ENCODE data around the gene SLC2A1. TPM values are rescaled to one million over a fixed set of nuclear protein-coding genes. Genes with fewer than 3 reads are reported as not detected.

The SLC2A1 gene
- total and polyA plus RNA-seq, 9 of the 15 experiments (the other 6 are each of a cell fraction or from before 2014, with no cell fraction given), result 12.6 to 153 (median 48.0) TPM

DNA sequence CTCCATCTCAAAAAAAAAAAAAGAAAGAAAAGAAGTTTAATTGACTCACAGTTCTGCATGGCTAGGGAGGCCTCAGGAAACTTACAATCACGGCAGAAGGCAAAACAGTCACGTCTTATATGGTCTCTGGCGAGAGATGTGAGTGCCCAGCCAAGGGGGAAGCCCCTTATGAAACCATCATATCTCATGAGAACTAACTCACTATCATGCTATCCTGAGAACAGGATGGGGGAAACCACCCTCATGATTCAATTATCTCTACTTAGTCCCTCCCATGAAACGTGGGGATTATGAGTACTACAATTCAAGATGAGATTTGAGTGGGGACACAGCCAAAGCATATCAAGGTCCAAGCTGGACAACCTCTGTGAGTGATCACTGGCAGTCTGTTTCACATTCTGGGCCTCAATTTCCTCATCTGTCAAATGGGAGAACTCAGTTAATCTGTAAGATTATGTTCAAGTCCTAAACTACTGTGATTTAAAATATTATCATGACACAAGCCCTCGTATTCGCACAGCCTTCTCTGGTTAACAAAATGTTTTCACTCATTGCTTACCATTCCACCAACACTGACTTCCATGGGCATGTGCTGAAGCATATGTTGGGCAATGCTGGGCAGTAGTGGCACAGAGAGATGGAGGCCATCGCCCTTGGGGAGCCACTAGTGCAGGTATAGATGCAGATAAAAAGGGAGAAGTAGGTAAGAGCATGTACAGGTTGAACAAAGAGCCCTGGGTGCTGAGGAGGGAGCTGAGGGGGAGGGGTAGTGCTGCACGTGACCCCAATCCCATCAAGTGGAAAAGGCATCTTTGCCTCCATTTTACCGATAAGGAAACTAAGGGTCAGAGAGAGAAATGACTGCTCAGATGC lies 46.2 kb upstream of the SLC2A1 start (continued):
- TF ChIP-seq, protein P1, sequence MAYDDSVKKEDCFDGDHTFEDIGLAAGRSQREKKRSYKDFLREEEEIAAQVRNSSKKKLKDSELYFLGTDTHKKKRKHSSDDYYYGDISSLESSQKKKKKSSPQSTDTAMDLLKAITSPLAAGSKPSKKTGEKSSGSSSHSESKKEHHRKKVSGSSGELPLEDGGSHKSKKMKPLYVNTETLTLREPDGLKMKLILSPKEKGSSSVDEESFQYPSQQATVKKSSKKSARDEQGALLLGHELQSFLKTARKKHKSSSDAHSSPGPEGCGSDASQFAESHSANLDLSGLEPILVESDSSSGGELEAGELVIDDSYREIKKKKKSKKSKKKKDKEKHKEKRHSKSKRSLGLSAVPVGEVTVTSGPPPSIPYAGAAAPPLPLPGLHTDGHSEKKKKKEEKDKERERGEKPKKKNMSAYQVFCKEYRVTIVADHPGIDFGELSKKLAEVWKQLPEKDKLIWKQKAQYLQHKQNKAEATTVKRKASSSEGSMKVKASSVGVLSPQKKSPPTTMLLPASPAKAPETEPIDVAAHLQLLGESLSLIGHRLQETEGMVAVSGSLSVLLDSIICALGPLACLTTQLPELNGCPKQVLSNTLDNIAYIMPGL (CRISPR knock-in tag; IDR thresholded peaks at IDR 0.05), result no peak
- TF ChIP-seq FOXJ2 (tag; IDR thresholded peaks at IDR 0.05) (no peak), ZNF507 (tag; conservative IDR thresholded peaks at IDR 0.05) (no peak), KDM1A (IDR thresholded peaks at IDR 0.05) (peak; percentile 42 to 63; a peak in 2 of 4 replicates), KLF1 (tag; IDR thresholded peaks at IDR 0.05) (no peak), NCOA2 (IDR thresholded peaks at IDR 0.05; ENCODE audit: partially characterized antibody in 2 of 2) (no peak), PPARD (CRISPR knock-in tag; IDR thresholded peaks at IDR 0.05) (no peak), TBP (optimal IDR thresholded peaks at IDR 0.05; ENCODE audit: low read depth, low read length) (no peak)

DNA sequence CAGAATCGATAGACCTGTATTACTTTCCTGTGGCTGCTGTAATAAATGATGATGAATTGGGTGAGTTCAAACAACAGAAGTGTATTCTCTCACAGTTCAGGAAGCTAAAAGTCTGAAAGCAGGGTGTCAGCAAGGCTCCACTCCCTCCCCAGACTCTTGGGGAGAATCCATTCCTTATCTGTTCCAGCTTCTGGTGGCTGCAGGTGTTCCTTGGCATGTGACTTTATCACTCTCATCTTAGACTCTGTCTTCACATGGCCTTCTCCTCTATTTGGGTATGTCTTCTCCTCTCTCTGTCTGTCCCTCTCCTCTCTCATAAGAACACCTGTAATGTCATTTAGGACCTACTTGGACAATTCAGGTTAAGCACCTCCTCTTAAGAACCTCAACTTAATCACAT lies 44.1 kb upstream of the SLC2A1 start:
- no peak overlapping the region for H3K4me2 ChIP-seq (ENCODE audit: insufficient read depth, low read length)
- no peaks in the 10 kb centered on the region for H3K9me1 ChIP-seq (ENCODE audit: control insufficient read depth, insufficient read depth, low read length)
- ATAC-seq (no peak), DNase-seq (ENCODE audit: extremely low read depth in 1 of 4, low spot score in 3 of 4) (peak in 1 of 4 experiments; percentile 45), FAIRE-seq (no peak)
- intact Hi-C loops (cut with micrococcal nuclease), result no loop called here
- H3K36me3 ChIP-seq (ENCODE audit: control insufficient read depth, insufficient read depth, low read length), result no peaks in the 10 kb centered on the region
- H3K79me2 ChIP-seq (ENCODE audit: control insufficient read depth, insufficient read depth, low read length), result no peaks in the 10 kb centered on the region
- no peaks in the 10 kb centered on the region; a peak in 1 of 5 replicates for H3K27me3 ChIP-seq (ENCODE audit: control insufficient read depth in 2 of 2, insufficient read depth in 2 of 2, low read length in 2 of 2)
- 0% methylated on average over 1 of the region's 1 CpG for WGBS (ENCODE audit: insufficient coverage, low coverage, missing lambda C conversion rate)
- ChIA-PET POLR2A (no interaction called here), CTCF (ENCODE audit: low intra/inter-chr PET ratio) (no interaction called here)
- H3K4me3 ChIP-seq, result no peak overlapping the region
- H4K20me1 ChIP-seq (replicated peaks; ENCODE audit: control insufficient read depth, insufficient read depth, low read length), result no peaks in the 10 kb centered on the region
- peaks cover 18 to 31% of the 10 kb centered on the region in 2 experiments; a peak in 4 of 5 replicates for H3K4me1 ChIP-seq (replicated peaks in 1 of 2; ENCODE audit: control insufficient read depth in 2 of 2, insufficient read depth in 2 of 2, low read length in 2 of 2)
- no peak overlapping the region for H2AFZ ChIP-seq (ENCODE audit: low read depth, low read length)
- BruUV-seq (replicated peaks), result no TSS peak
- no peaks in the 10 kb centered on the region for H3K9me3 ChIP-seq (replicated peaks; ENCODE audit: control insufficient read depth, insufficient read depth, low read depth, low read length)
- no peak overlapping the region for H3K27ac ChIP-seq (ENCODE audit: extremely low read depth, low read depth, low read length)
- no peak overlapping the region for H3K9ac ChIP-seq (ENCODE audit: insufficient read depth in 1 of 2, low read depth in 2 of 2, low read length in 2 of 2)
- in situ Hi-C loops (cut with MboI), result no loop called here
- TF ChIP-seq PCBP1 (IDR thresholded peaks at IDR 0.05; ENCODE audit: low read depth, low read length, poor library complexity, severe bottlenecking) (no peak), HDAC3 (IDR thresholded peaks at IDR 0.05; ENCODE audit: borderline replicate concordance, partially characterized antibody) (no peak), RBM14 (IDR thresholded peaks at IDR 0.05; ENCODE audit: borderline replicate concordance, insufficient read depth, low read depth, low read length) (no peak), DPF2 (IDR thresholded peaks at IDR 0.05) (no peak)
- TF ChIP-seq, protein P2, sequence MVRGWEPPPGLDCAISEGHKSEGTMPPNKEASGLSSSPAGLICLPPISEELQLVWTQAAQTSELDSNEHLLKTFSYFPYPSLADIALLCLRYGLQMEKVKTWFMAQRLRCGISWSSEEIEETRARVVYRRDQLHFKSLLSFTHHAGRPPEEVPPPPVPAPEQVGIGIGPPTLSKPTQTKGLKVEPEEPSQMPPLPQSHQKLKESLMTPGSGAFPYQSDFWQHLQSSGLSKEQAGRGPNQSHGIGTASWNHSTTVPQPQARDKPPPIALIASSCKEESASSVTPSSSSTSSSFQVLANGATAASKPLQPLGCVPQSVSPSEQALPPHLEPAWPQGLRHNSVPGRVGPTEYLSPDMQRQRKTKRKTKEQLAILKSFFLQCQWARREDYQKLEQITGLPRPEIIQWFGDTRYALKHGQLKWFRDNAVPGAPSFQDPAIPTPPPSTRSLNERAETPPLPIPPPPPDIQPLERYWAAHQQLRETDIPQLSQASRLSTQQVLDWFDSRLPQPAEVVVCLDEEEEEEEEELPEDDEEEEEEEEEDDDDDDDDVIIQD (CRISPR knock-in tag; IDR thresholded peaks at IDR 0.05), result no peak
- TF ChIP-seq, protein P3, sequence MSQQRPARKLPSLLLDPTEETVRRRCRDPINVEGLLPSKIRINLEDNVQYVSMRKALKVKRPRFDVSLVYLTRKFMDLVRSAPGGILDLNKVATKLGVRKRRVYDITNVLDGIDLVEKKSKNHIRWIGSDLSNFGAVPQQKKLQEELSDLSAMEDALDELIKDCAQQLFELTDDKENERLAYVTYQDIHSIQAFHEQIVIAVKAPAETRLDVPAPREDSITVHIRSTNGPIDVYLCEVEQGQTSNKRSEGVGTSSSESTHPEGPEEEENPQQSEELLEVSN (IDR thresholded peaks at IDR 0.05; ENCODE audit: borderline replicate concordance in 1 of 2, extremely low read depth in 1 of 2, insufficient read depth in 1 of 2, insufficient read length in 1 of 2, low read depth in 1 of 2, low read length in 1 of 2, poor library complexity in 1 of 2, severe bottlenecking in 1 of 2), result no peak
